Measurements from ENCODE around the gene KANSL1.

- no peak for TF ChIP-seq RCOR1 (IDR thresholded peaks at IDR 0.05; ENCODE audit: low read length)
- TF ChIP-seq, protein P1, sequence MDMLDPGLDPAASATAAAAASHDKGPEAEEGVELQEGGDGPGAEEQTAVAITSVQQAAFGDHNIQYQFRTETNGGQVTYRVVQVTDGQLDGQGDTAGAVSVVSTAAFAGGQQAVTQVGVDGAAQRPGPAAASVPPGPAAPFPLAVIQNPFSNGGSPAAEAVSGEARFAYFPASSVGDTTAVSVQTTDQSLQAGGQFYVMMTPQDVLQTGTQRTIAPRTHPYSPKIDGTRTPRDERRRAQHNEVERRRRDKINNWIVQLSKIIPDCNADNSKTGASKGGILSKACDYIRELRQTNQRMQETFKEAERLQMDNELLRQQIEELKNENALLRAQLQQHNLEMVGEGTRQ (IDR thresholded peaks at IDR 0.05; ENCODE audit: borderline replicate concordance, low read depth, low read length), result no peak
- no peak for TF ChIP-seq MAX (IDR thresholded peaks at IDR 0.05; ENCODE audit: low read depth)
- no peak for TF ChIP-seq MXI1 (IDR thresholded peaks at IDR 0.05; ENCODE audit: low read depth, low read length)
- TF ChIP-seq, protein P2, sequence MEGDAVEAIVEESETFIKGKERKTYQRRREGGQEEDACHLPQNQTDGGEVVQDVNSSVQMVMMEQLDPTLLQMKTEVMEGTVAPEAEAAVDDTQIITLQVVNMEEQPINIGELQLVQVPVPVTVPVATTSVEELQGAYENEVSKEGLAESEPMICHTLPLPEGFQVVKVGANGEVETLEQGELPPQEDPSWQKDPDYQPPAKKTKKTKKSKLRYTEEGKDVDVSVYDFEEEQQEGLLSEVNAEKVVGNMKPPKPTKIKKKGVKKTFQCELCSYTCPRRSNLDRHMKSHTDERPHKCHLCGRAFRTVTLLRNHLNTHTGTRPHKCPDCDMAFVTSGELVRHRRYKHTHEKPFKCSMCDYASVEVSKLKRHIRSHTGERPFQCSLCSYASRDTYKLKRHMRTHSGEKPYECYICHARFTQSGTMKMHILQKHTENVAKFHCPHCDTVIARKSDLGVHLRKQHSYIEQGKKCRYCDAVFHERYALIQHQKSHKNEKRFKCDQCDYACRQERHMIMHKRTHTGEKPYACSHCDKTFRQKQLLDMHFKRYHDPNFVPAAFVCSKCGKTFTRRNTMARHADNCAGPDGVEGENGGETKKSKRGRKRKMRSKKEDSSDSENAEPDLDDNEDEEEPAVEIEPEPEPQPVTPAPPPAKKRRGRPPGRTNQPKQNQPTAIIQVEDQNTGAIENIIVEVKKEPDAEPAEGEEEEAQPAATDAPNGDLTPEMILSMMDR (IDR thresholded peaks at IDR 0.05), result no peak
- no peak for TF ChIP-seq NFIC (IDR thresholded peaks at IDR 0.05; ENCODE audit: borderline replicate concordance)
- TF ChIP-seq SMC3 (IDR thresholded peaks at IDR 0.05; ENCODE audit: low read depth, low read length), result no peak
- no peak for TF ChIP-seq NRF1 (IDR thresholded peaks at IDR 0.05; ENCODE audit: low read depth, low read length)
- no peak for TF ChIP-seq GABPA (IDR thresholded peaks at IDR 0.05; ENCODE audit: low read depth)
- TF ChIP-seq SIN3A (IDR thresholded peaks at IDR 0.05; ENCODE audit: borderline replicate concordance, low read depth, low read length), result no peak
- TF ChIP-seq POLR2AphosphoS5 (IDR thresholded peaks at IDR 0.05; ENCODE audit: low read depth, low read length), result no peak
- no peak for TF ChIP-seq CHD2 (IDR thresholded peaks at IDR 0.05; ENCODE audit: low read length, partially characterized antibody)
Measured at GRCh38 chr17:45992175-45992574, 201.1 kb downstream of the KANSL1 start.
